Nephron progenitor cell (in vitro differentiated cells): Measurements from ENCODE around the gene SLK.
A peak's percentile ranks its signal among the peaks of the same experiment; 100 is the strongest.

Source experiments
- DNase-seq: peaks from one replicate; pipeline ENCODE4 v3.0.0; 2021
- H3K27ac Mint-ChIP-seq: 2 replicates; pipeline ENCODE4 v1.8.0; 2021; ENCODE audit warnings: mild to moderate bottlenecking, moderate library complexity, mixed read lengths
- H3K27me3 Mint-ChIP-seq: 2 replicates; pipeline ENCODE4 v1.8.0; 2021; ENCODE audit warnings: mild to moderate bottlenecking, low read depth, mixed read lengths; ENCODE audit not compliant: poor library complexity
- H3K36me3 Mint-ChIP-seq: 2 replicates; pipeline ENCODE4 v1.8.0; 2021; ENCODE audit warnings: low read depth, mixed read lengths
- H3K4me1 Mint-ChIP-seq: 2 replicates; pipeline ENCODE4 v1.8.0; 2021; ENCODE audit warnings: mixed read lengths
- H3K4me3 Mint-ChIP-seq: 2 replicates; pipeline ENCODE4 v1.8.0; 2021; ENCODE audit warnings: mild to moderate bottlenecking, moderate library complexity, mixed read lengths
- H3K9me3 Mint-ChIP-seq: 2 replicates; pipeline ENCODE4 v1.8.0; 2021; ENCODE audit warnings: mild to moderate bottlenecking, moderate library complexity, mixed read lengths
- CTCF ChIP-seq: fragments of 200-600 bp; sonication (generic); IDR thresholded peaks from 2 replicates; pipeline ENCODE4 v1.5.0; 2021; ENCODE audit warnings: antibody characterized with exemption

SLK gene

DNA sequence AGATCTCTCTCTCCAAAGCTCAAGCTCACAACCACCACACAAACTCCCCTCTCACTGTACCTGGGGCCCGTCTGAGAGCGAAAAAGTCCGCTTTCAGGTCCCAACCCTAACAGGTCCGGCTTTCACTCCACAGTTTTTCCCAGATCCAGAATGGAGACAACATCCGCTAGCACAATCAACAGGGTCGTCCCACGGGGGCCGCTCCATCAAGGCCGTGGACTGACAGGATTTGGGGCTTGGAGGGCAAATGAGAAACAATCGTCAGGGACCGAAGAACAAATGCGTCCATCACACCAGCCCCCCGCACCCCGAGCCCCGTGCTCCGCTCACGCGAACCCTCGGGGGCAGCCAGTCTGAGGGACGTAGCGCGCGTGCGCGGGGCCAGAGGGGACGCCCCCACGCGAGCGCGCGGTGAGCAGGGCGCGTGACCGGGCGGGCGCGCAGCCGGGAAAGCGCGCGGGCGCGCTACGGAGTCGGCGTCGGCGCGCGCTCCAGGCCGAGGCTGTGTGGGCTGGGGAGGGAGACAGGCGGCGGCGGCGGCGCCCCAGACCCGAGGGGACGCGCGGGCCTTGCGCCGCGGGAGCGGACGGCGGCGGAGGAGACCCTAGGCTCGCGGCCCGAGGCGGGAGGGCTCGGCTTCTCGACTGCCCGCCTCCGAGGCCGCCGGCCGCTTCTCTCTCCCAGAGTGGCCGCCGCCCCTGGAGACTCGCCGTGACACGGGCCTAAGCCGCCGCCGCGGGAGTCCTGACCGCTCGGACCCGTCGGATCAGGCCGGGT lies at the start of gene SLK:
Gene SLK, plus strand, starts transcription at position 470 of the 777 bp plus-strand sequence. CDS start 606 bp downstream, outside the sequence.
- TF ChIP-seq CTCF, result no peak
- Mint-ChIP-seq H3K9me3 (peaks cover 4% of the 10 kb centered on the region), H3K27me3 (peaks cover 4% of the 10 kb centered on the region), H3K4me1 (peaks cover 37% of the 10 kb centered on the region), H3K27ac (peak within 1 kb of the TSS; percentile 85), H3K4me3 (peak within 1 kb of the TSS; percentile 96), H3K36me3 (peaks cover 2% of the 10 kb centered on the region)
- DNase-seq, result peak; percentile 82

- Mint-ChIP-seq H3K4me3 (peak overlapping the region; percentile 95), H3K4me1 (peaks cover 47% of the 10 kb centered on the region), H3K9me3 (peaks cover 10% of the 10 kb centered on the region), H3K36me3 (peaks cover 27% of the 10 kb centered on the region), H3K27ac (peak overlapping the region; percentile 99), H3K27me3 (peaks cover 4% of the 10 kb centered on the region)
- DNase-seq, result peak; percentile 38
- no peak for TF ChIP-seq CTCF
These were observed 49.5 kb upstream of the SLK start for GRCh38 chr10:103917302-103918052.

GRCh38 chr10:103918053-103918846 lies 48.7 kb upstream of the SLK start, which contains the start of gene STN1:
Gene STN1, minus strand, starts transcription at chr10:103918184. Its CDS starts 590 bp downstream, at chr10:103917594.
- TF ChIP-seq CTCF, result peak; percentile 11
- Mint-ChIP-seq H3K36me3 (peaks cover 20% of the 10 kb centered on the region), H3K27me3 (peaks cover 4% of the 10 kb centered on the region), H3K4me3 (peak within 1 kb of the TSS; percentile 95), H3K4me1 (peaks cover 39% of the 10 kb centered on the region), H3K9me3 (peaks cover 10% of the 10 kb centered on the region), H3K27ac (peak within 1 kb of the TSS; percentile 99)
- DNase-seq, result peak; percentile 96

- Mint-ChIP-seq H3K9me3 (peaks cover 10% of the 10 kb centered on the region), H3K4me1 (peaks cover 33% of the 10 kb centered on the region), H3K27ac (no peak overlapping the region), H3K36me3 (peaks cover 17% of the 10 kb centered on the region), H3K27me3 (peaks cover 4% of the 10 kb centered on the region), H3K4me3 (no peak overlapping the region)
- DNase-seq, result no peak
- TF ChIP-seq CTCF, result no peak
These were observed 47.3 kb upstream of the SLK start for GRCh38 chr10:103919648-103920025.

- Mint-ChIP-seq H3K4me1 (peaks cover 37% of the 10 kb centered on the region), H3K27ac (no peak overlapping the region), H3K9me3 (no peaks in the 10 kb centered on the region), H3K4me3 (no peak overlapping the region), H3K27me3 (peaks cover 4% of the 10 kb centered on the region), H3K36me3 (peaks cover 1% of the 10 kb centered on the region)
- DNase-seq, result no peak
- TF ChIP-seq CTCF, result no peak
These were observed 45.7 kb upstream of the SLK start for GRCh38 chr10:103921248-103921647.
